PC-9 (cell line): Measurements from ENCODE around the gene PROZ. TPM values are rescaled to one million over a fixed set of nuclear protein-coding genes. Genes with fewer than 3 reads are reported as not detected.

Source experiments
- BruUV-seq: library from RNA; stranded (reverse); fragments of 400-500 nt; replicated peaks from 2 replicates; lab custom pipeline; 2021; lab: Mats Ljungman, UMichigan
- CTCF ChIA-PET: fragments of 300-600 bp; sonication (Branson Sonifier 250); formaldehyde crosslinking; loops from one replicate; lab custom pipeline; 2022; ENCODE audit warnings: antibody characterized with exemption; lab: Charles Lee
- POLR2A ChIA-PET: fragments of 300-600 bp; sonication (Branson Sonifier 250); formaldehyde crosslinking; loops from one replicate; lab custom pipeline; 2022; ENCODE audit warnings: antibody characterized with exemption; ENCODE audit not compliant: unreplicated experiment; lab: Charles Lee
- DNase-seq, 2 experiments: peaks; one replicate each; pipeline versions ENCODE4 v3.0.0 to v3.0.0-alpha.2; 2015 to 2022; ENCODE audit warnings: mixed read lengths in 1 of 2
- H2AFZ ChIP-seq: fragments of 200-600 bp; sonication (generic); 2 replicates; pipeline ENCODE4 v1.8.1; 2017; ENCODE audit warnings: antibody characterized with exemption
- H3F3A ChIP-seq: fragments of 200-600 bp; sonication (generic); 2 replicates; pipeline ENCODE4 v1.8.1; 2017; ENCODE audit warnings: antibody characterized with exemption, mild to moderate bottlenecking, low read depth; ENCODE audit not compliant: insufficient read depth
- H3K27ac ChIP-seq: fragments of 200-600 bp; sonication (generic); 2 replicates; pipeline ENCODE4 v1.6.1; 2016; ENCODE audit warnings: mixed run types
- H3K27me3 ChIP-seq: fragments of 200-600 bp; sonication (generic); 2 replicates; pipeline ENCODE4 v1.6.1; 2016; ENCODE audit warnings: low read depth, mixed run types; ENCODE audit not compliant: insufficient read depth
- H3K36me3 ChIP-seq: fragments of 200-600 bp; sonication (generic); 2 replicates; pipeline ENCODE4 v1.6.1; 2016; ENCODE audit warnings: low read depth, mixed run types
- H3K4me1 ChIP-seq: fragments of 200-600 bp; sonication (generic); replicated peaks from 2 replicates; pipeline ENCODE4 v1.6.1; 2016; ENCODE audit warnings: mixed run types; ENCODE audit not compliant: insufficient read depth
- H3K4me2 ChIP-seq: fragments of 200-600 bp; sonication (generic); 2 replicates; pipeline ENCODE4 v1.6.1; 2017; ENCODE audit warnings: mixed run types
- H3K4me3 ChIP-seq: fragments of 200-600 bp; sonication (generic); 2 replicates; pipeline ENCODE4 v1.6.1; 2016; ENCODE audit warnings: mixed run types
- H3K79me2 ChIP-seq: fragments of 200-600 bp; sonication (generic); 2 replicates; pipeline ENCODE4 v1.6.1; 2017; ENCODE audit warnings: low read depth, mixed run types
- H3K9me2 ChIP-seq: fragments of 200-600 bp; sonication (generic); 2 replicates; pipeline ENCODE4 v1.8.1; 2017; ENCODE audit warnings: mild to moderate bottlenecking; ENCODE audit not compliant: insufficient read depth
- H3K9me3 ChIP-seq: fragments of 200-600 bp; sonication (generic); 2 replicates; pipeline ENCODE4 v1.8.1; 2016; ENCODE audit warnings: low read depth; ENCODE audit not compliant: insufficient read depth
- H4K20me1 ChIP-seq: fragments of 200-600 bp; sonication (generic); 2 replicates; pipeline ENCODE4 v1.8.1; 2017; ENCODE audit not compliant: insufficient read depth
- CTCF ChIP-seq: fragments of 200-600 bp; sonication (generic); conservative IDR thresholded peaks from 2 replicates; pipeline ENCODE4 v1.6.1; 2017; ENCODE audit warnings: mixed run types, antibody characterized with exemption, mild to moderate bottlenecking, moderate library complexity
- EZH2 ChIP-seq: fragments of 200-600 bp; sonication (generic); IDR thresholded peaks from 2 replicates; pipeline ENCODE4 v1.8.0; 2017; ENCODE audit warnings: antibody characterized with exemption, low read depth
- intact Hi-C: fragments of 100-400 bp; cut with micrococcal nuclease; formaldehyde crosslinking; loops from one replicate; pipeline ENCODE4 v1.10.0; 2022; ENCODE audit not compliant: unreplicated experiment
- total RNA-seq: library from RNA; stranded (reverse); gene quantifications from 2 replicates; pipeline ENCODE4 v1.2.3, GENCODE V29; 2021

The PROZ gene
- total RNA-seq, 1 experiment from 2014 or later: not detected

DNA sequence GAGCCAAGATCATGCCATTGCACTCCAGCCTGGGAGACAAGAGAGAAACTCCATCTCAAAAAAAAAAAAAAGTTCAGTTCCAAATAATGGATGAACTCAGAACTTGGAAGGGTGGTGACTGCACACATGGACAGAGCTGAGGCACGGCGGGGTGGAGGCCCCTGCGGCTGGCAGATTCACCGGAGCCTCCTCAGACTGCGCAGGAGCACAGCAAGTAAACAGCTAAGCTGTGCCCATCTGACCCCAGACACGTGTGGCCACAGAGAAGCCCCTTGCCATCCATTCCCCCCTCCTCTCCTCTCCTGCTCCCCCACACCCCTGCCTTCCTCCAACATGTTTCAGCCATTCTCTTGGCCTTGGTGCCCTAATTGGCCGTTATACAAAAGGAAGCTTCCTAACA is 15.6 kb upstream of the PROZ start:
- Histone ChIP-seq H3K4me2 (no peak overlapping the region), H3K9me2 (no peaks in the 10 kb centered on the region), H3K27me3 (peaks cover 84% of the 10 kb centered on the region), H2AFZ (no peak overlapping the region), H3K4me1 (no peaks in the 10 kb centered on the region), H3F3A (no peaks in the 10 kb centered on the region), H3K79me2 (no peaks in the 10 kb centered on the region), H4K20me1 (no peaks in the 10 kb centered on the region), H3K36me3 (no peaks in the 10 kb centered on the region), H3K9me3 (no peaks in the 10 kb centered on the region), H3K4me3 (no peak overlapping the region), H3K27ac (no peak overlapping the region)
- ChIA-PET CTCF (no interaction called here), POLR2A (interaction anchor here (0.6 kb wide), 1 partner anchor 83 kb away, joined by 3 read pairs; no protein-coding TSS in a partner anchor)
- intact Hi-C loops: no loop called here
- no TSS peak for BruUV-seq
- TF ChIP-seq EZH2 (no peak), CTCF (no peak)
- no peak for DNase-seq

GRCh38 chr13:113143466-113144254 is 14.8 kb upstream of the PROZ start:
- no TSS peak for BruUV-seq

GRCh38 chr13:113144255-113144629 is 14.2 kb upstream of the PROZ start:
- H3K27me3 ChIP-seq: peaks cover 70% of the 10 kb centered on the region
- no peaks in the 10 kb centered on the region for H4K20me1 ChIP-seq
- POLR2A ChIA-PET: no interaction called here
- DNase-seq: no peak
- no peak overlapping the region for H3K4me2 ChIP-seq
- H3K36me3 ChIP-seq: no peaks in the 10 kb centered on the region
- intact Hi-C loops: no loop called here
- H3F3A ChIP-seq: no peaks in the 10 kb centered on the region
- TF ChIP-seq CTCF (no peak), EZH2 (no peak)
- H3K4me1 ChIP-seq: no peaks in the 10 kb centered on the region
- H3K27ac ChIP-seq: no peak overlapping the region
- no peaks in the 10 kb centered on the region for H3K9me3 ChIP-seq
- no peaks in the 10 kb centered on the region for H3K79me2 ChIP-seq
- CTCF ChIA-PET: no interaction called here
- H2AFZ ChIP-seq: no peak overlapping the region
- no TSS peak for BruUV-seq
- H3K9me2 ChIP-seq: no peaks in the 10 kb centered on the region
- no peak overlapping the region for H3K4me3 ChIP-seq

More at GRCh38 chr13:113143466-113144254, 14.8 kb upstream of the PROZ start:
- Histone ChIP-seq H2AFZ (no peak overlapping the region), H3F3A (no peaks in the 10 kb centered on the region), H3K4me2 (no peak overlapping the region), H3K79me2 (no peaks in the 10 kb centered on the region), H3K36me3 (no peaks in the 10 kb centered on the region), H3K27ac (no peak overlapping the region), H3K4me1 (no peaks in the 10 kb centered on the region), H3K27me3 (peaks cover 76% of the 10 kb centered on the region), H3K9me3 (no peaks in the 10 kb centered on the region), H3K4me3 (no peak overlapping the region), H3K9me2 (no peaks in the 10 kb centered on the region), H4K20me1 (no peaks in the 10 kb centered on the region)
- ChIA-PET CTCF (no interaction called here), POLR2A (interaction anchor here (0.6 kb wide), 1 partner anchor 84 kb away, joined by 3 read pairs; no protein-coding TSS in a partner anchor)
- TF ChIP-seq EZH2 (no peak), CTCF (no peak)
- DNase-seq: no peak
- intact Hi-C loops: no loop called here
